Lower leg skin (tissue), 4 donors: ENCODE results near the gene CUL1. TPM values are rescaled to one million over a fixed set of nuclear protein-coding genes. Genes with fewer than 3 reads are reported as not detected.

ENCODE experiments used
- DNase-seq, 2 donors: peaks; one replicate each; pipeline ENCODE4 v3.0.0-alpha.2; 2019; ENCODE audit warnings: low spot score in 2 of 2
- H3K4me3 ChIP-seq: fragments of 200-600 bp; sonication (generic); 2 replicates; pipeline ENCODE4 v1.5.1; 2017; ENCODE audit warnings: mild to moderate bottlenecking, low read depth; ENCODE audit not compliant: poor library complexity, severe bottlenecking
- CTCF ChIP-seq, 3 donors: fragments of 450-650 bp; IDR thresholded peaks; one replicate each; pipeline ENCODE4 v1.5.1; 2016; ENCODE audit warnings: antibody characterized with exemption in 3 of 3, mild to moderate bottlenecking in 3 of 3, moderate library complexity in 2 of 3
- POLR2A ChIP-seq, 2 donors: fragments of 450-650 bp; IDR thresholded peaks; one replicate each; pipeline ENCODE4 v1.6.1; 2016 to 2017; ENCODE audit warnings: antibody characterized with exemption in 2 of 2, mild to moderate bottlenecking in 1 of 2, moderate library complexity in 1 of 2
- WGBS, 2 donors: methylation state at CpG; one replicate each; pipeline ENCODE4 v1.1.5; 2018; 5-methylcytosine and 5-hydroxymethylcytosine counted together
- intact Hi-C: fragments of 100-400 bp; cut with DNase I; formaldehyde crosslinking; loops from one replicate; pipeline ENCODE4 v1.15.0; 2023; ENCODE audit warnings: low total_unique reads
- total RNA-seq, 4 donors: library from RNA; depleted of rRNA; stranded (reverse); fragments of >200 nt; gene quantifications; one replicate each; pipeline ENCODE4 v1.1.0, GENCODE V29; 2016

The CUL1 gene
- total RNA-seq, 4 donors from 2014 or later, result 49.6 to 56.5 (median 52.6) TPM

- TF ChIP-seq POLR2A (IDR thresholded peaks at IDR 0.05) (no peak), CTCF (IDR thresholded peaks at IDR 0.05) (no peak)
- H3K4me3 ChIP-seq, result no peak overlapping the region
- intact Hi-C loops, result no loop called here
- DNase-seq, result no peak
- 76 to 87% methylated on average over 3 of the region's 3 CpGs for WGBS, 2 donors
Observed at GRCh38 chr7:148815612-148816011, 116.9 kb downstream of the CUL1 start.

GRCh38 chr7:148819697-148820360 lies 121.1 kb downstream of the CUL1 start:
- H3K4me3 ChIP-seq, result no peak overlapping the region
- intact Hi-C loops, result no loop called here
- WGBS, 2 donors, result 91% methylated on average over 6 of the region's 6 CpGs
- TF ChIP-seq POLR2A (IDR thresholded peaks at IDR 0.05) (no peak), CTCF (IDR thresholded peaks at IDR 0.05) (no peak)
- no peak for DNase-seq

- TF ChIP-seq POLR2A (IDR thresholded peaks at IDR 0.05) (no peak), CTCF (IDR thresholded peaks at IDR 0.05) (no peak)
- intact Hi-C loops, result no loop called here
- H3K4me3 ChIP-seq, result no peak overlapping the region
- no peak for DNase-seq
- 97 to 99% methylated on average over 2 of the region's 2 CpGs for WGBS, 2 donors
Observed at GRCh38 chr7:148821422-148821821, 122.7 kb downstream of the CUL1 start.

- intact Hi-C loops, result no loop called here
- TF ChIP-seq POLR2A (IDR thresholded peaks at IDR 0.05) (no peak), CTCF (IDR thresholded peaks at IDR 0.05) (no peak)
- no peak overlapping the region for H3K4me3 ChIP-seq
- DNase-seq, result no peak
- WGBS, 2 donors, result 95 to 96% methylated on average over 2 of the region's 2 CpGs
Observed at GRCh38 chr7:148824864-148825263, 126.2 kb downstream of the CUL1 start.

GRCh38 chr7:148825338-148825737 lies 126.6 kb downstream of the CUL1 start:
- 67 to 71% methylated on average over 5 of the region's 5 CpGs for WGBS, 2 donors
- intact Hi-C loops, result no loop called here

More at GRCh38 chr7:148825338-148825737, 126.6 kb downstream of the CUL1 start:
- no peak for DNase-seq
- TF ChIP-seq POLR2A (IDR thresholded peaks at IDR 0.05) (no peak), CTCF (IDR thresholded peaks at IDR 0.05) (no peak)
- no peak overlapping the region for H3K4me3 ChIP-seq
